Left renal cortex interstitium (tissue), 4 donors: ENCODE results near the gene PREPL. TPM values are rescaled to one million over a fixed set of nuclear protein-coding genes. Genes with fewer than 3 reads are reported as not detected.

Experiments used
- DNase-seq, 4 donors: peaks; one replicate each; pipeline ENCODE4 v3.0.0-alpha.2; 2013; ENCODE audit warnings: low read depth in 4 of 4, low spot score in 2 of 4, missing footprints in 1 of 4
- polyA plus RNA-seq, 4 donors: library from polyadenylated mRNA; unstranded; fragments of 120-200 nt; gene quantifications; one replicate each; pipeline ENCODE4 v1.2.1, GENCODE V29; 2013; ENCODE audit not compliant: insufficient read length in 4 of 4

The PREPL gene
- polyA plus RNA-seq, 4 donors, result 136 to 188 (median 153) TPM

GRCh38 chr2:44297431-44297830, 63.9 kb downstream of the PREPL start:
- DNase-seq, result no peak

- DNase-seq, result no peak
These were observed 64.6 kb downstream of the PREPL start for GRCh38 chr2:44296653-44297052.

GRCh38 chr2:44295633-44296359, 65.5 kb downstream of the PREPL start:
- DNase-seq, result no peak

GRCh38 chr2:44295113-44295512, 66.2 kb downstream of the PREPL start:
- no peak for DNase-seq

GRCh38 chr2:44291281-44292248, 69.7 kb downstream of the PREPL start:
- DNase-seq, result peak in 2 of 4 donors; percentile 65 to 75

- DNase-seq, result no peak
These were observed 71.0 kb downstream of the PREPL start for GRCh38 chr2:44290261-44290660.

GRCh38 chr2:44286884-44287638, 74.2 kb downstream of the PREPL start:
- DNase-seq, result no peak

- no peak for DNase-seq
These were observed 75.0 kb downstream of the PREPL start for GRCh38 chr2:44286119-44286883.

- DNase-seq, result no peak
These were observed 76.1 kb downstream of the PREPL start for GRCh38 chr2:44285174-44285573.

- DNase-seq, result no peak
These were observed 78.1 kb downstream of the PREPL start for GRCh38 chr2:44283116-44283666.

GRCh38 chr2:44280869-44281268, 80.4 kb downstream of the PREPL start:
- DNase-seq, result no peak

- no peak for DNase-seq
These were observed 83.8 kb downstream of the PREPL start for GRCh38 chr2:44277541-44277940.

GRCh38 chr2:44275927-44276303, 85.4 kb downstream of the PREPL start:
- DNase-seq, result no peak

- no peak for DNase-seq
These were observed 87.7 kb downstream of the PREPL start for GRCh38 chr2:44273596-44273995.

- no peak for DNase-seq
These were observed 88.2 kb downstream of the PREPL start for GRCh38 chr2:44273076-44273475.

GRCh38 chr2:44271296-44271695, 90.0 kb downstream of the PREPL start:
- no peak for DNase-seq

GRCh38 chr2:44269831-44270230, 91.5 kb downstream of the PREPL start:
- DNase-seq, result no peak

- no peak for DNase-seq
These were observed 93.3 kb downstream of the PREPL start for GRCh38 chr2:44267796-44268648.
